ENCODE results near the gene NFAT5. TPM values are rescaled to one million over a fixed set of nuclear protein-coding genes. Genes with fewer than 3 reads are reported as not detected.

Gene NFAT5
- total and polyA plus RNA-seq, 8 donors = 3.7 to 23.6 (median 12.7) TPM

DNA sequence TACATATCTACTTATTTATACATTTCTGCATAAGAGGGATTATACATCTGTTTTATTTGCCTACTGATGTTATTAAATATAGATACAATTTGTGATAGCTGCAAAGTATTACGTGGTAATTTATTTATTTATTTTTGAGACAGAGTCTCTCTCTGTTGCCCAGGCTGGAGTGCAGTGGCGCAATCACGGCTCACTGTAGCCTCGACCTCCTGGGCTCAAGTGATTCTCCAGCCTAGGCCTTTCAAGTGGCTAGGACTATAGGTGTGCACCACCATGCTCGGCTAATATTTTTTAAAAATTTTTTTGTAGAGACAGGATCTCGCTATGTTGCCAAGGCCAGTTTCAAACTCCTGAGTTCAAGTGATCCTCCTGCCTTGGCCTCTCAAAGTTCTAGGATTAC is 35.5 kb downstream of the NFAT5 start:
- H3K27ac ChIP-seq = no peak overlapping the region
- 90 to 94% methylated on average over 6 of the region's 6 CpGs for WGBS, 2 donors
- ATAC-seq = no peak
- no peak overlapping the region for H3K4me3 ChIP-seq
- H3K27me3 ChIP-seq = no peaks in the 10 kb centered on the region
- no peak for FAIRE-seq
- no peaks in the 10 kb centered on the region for H3K9me3 ChIP-seq
- DNase-seq = no peak
- no peaks in the 10 kb centered on the region for H3K36me3 ChIP-seq
- H3K4me1 ChIP-seq = no peaks in the 10 kb centered on the region
- intact Hi-C loops (cut with DNase I) = no loop called here
- TF ChIP-seq, protein P1, sequence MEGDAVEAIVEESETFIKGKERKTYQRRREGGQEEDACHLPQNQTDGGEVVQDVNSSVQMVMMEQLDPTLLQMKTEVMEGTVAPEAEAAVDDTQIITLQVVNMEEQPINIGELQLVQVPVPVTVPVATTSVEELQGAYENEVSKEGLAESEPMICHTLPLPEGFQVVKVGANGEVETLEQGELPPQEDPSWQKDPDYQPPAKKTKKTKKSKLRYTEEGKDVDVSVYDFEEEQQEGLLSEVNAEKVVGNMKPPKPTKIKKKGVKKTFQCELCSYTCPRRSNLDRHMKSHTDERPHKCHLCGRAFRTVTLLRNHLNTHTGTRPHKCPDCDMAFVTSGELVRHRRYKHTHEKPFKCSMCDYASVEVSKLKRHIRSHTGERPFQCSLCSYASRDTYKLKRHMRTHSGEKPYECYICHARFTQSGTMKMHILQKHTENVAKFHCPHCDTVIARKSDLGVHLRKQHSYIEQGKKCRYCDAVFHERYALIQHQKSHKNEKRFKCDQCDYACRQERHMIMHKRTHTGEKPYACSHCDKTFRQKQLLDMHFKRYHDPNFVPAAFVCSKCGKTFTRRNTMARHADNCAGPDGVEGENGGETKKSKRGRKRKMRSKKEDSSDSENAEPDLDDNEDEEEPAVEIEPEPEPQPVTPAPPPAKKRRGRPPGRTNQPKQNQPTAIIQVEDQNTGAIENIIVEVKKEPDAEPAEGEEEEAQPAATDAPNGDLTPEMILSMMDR (IDR thresholded peaks at IDR 0.05) = no peak

DNA sequence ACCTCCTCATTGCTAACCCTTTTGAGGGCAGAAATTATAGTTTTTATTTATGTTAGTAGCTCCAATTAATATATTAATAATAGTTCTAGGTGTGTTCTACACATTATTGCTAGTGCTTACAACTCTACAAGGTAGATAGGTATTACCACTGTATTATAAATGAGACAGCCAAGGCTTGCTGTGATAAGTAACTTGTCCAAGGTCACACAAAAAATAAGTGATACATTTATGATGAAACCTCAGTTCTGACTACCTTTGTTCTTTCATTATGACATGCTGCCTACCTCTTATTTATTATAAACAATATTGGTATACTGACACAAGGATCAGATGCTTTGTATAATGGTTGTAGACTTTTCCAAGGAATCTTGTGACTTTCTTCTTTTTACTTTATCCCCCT is 41.2 kb downstream of the NFAT5 start:
- ATAC-seq = peak in 2 of 4 donors; percentile 40 to 48
- intact Hi-C loops (cut with DNase I) = no loop called here
- TF ChIP-seq, protein P1 (IDR thresholded peaks at IDR 0.05) = no peak
- no peaks in the 10 kb centered on the region for H3K36me3 ChIP-seq
- no peaks in the 10 kb centered on the region for H3K9me3 ChIP-seq
- H3K27ac ChIP-seq = no peak overlapping the region
- peaks cover 0 to 17% (median 8%) of the 10 kb centered on the region in 3 donors for H3K4me1 ChIP-seq
- no peak for FAIRE-seq
- H3K4me3 ChIP-seq = no peak overlapping the region
- no peak for DNase-seq
- H3K27me3 ChIP-seq = no peaks in the 10 kb centered on the region

DNA sequence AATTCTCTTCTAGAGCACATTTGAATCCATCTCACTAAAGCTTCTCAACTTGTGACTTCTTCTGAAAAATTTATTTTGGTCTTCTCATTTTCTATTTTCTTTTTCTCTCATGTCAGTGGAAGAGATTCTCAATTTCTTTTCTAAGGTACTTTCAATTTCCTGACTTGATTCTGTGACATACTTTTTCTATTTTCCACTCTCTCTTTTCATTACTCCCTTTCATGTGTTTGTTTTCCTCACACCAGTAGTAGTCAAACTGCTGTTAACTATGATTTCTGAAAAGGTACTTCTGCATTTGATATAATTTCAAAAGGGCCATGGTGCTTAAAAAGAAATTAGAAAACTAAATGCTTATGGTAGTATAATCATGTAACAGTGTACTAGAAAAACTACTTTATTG is 41.9 kb downstream of the NFAT5 start:
- no peak for FAIRE-seq
- Histone ChIP-seq H3K4me1 (peaks cover 0 to 19% (median 8%) of the 10 kb centered on the region in 3 donors), H3K4me3 (no peak overlapping the region), H3K36me3 (no peaks in the 10 kb centered on the region), H3K9me3 (no peaks in the 10 kb centered on the region), H3K27ac (no peak overlapping the region), H3K27me3 (no peaks in the 10 kb centered on the region)
- DNase-seq = no peak
- intact Hi-C loops (cut with DNase I) = no loop called here
- no peak for ATAC-seq
- TF ChIP-seq, protein P1 (IDR thresholded peaks at IDR 0.05) = no peak

DNA sequence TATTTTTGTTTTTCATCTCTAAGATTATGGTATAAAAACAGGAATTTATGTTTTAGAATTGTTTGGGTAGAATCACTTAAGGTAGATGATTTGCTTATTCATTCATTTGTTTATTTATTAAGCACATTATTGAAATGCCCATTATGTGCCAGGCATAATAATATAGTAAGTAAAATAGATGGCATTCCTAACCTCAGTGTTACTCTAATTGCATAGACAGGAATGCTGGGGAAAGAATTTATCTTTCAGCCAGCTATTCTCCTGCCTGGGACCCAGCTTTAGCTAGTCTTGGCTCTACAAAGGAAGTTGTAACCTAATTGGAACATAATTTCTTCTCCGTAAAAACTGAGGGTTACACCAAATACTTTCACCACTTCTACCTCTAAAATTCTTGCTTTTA is 44.6 kb downstream of the NFAT5 start:
- ATAC-seq (peak in 1 of 4 donors; percentile 37), FAIRE-seq (no peak), DNase-seq (no peak)
- Histone ChIP-seq H3K36me3 (no peaks in the 10 kb centered on the region), H3K9me3 (no peaks in the 10 kb centered on the region), H3K27me3 (no peaks in the 10 kb centered on the region), H3K4me1 (peaks cover 0 to 34% (median 18%) of the 10 kb centered on the region in 3 donors), H3K27ac (no peak overlapping the region), H3K4me3 (no peak overlapping the region)
- intact Hi-C loops (cut with DNase I) = no loop called here
- WGBS, 2 donors = 58 to 69% methylated on average over 1 of the region's 1 CpG
- TF ChIP-seq, protein P1 (IDR thresholded peaks at IDR 0.05) = no peak

DNA sequence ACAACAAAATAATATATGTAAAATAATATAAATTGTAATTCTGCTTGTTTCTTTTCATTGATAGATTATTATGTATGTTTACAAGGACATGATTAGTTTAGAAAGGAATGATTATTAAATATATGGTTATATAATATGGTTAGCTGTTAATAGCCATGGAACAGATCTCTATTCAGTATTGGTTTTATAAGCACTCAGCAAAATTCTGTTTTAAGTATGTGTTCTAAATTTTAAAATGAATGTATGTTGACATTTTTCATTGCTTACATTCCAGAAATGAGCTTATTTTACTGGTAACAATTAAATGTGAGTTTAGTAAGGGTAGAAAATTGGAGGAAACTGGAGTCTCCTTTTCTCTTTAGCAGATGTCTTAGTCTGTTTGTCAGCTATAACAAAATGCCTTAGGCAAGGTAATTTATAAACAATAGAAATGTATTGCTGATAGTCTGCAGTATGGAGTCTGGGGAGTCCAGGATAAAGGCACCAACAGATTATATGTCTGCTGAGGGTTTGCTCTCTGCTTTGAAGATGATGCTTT is 45.4 kb downstream of the NFAT5 start:
- ATAC-seq (no peak), DNase-seq (no peak), FAIRE-seq (no peak)
- no peaks in the 10 kb centered on the region for H3K27me3 ChIP-seq
- H3K27ac ChIP-seq = no peak overlapping the region
- H3K36me3 ChIP-seq = no peaks in the 10 kb centered on the region
- peaks cover 0 to 34% (median 18%) of the 10 kb centered on the region in 3 donors for H3K4me1 ChIP-seq
- H3K9me3 ChIP-seq = no peaks in the 10 kb centered on the region
- TF ChIP-seq, protein P1 (IDR thresholded peaks at IDR 0.05) = no peak
- no peak overlapping the region for H3K4me3 ChIP-seq
- intact Hi-C loops (cut with DNase I) = no loop called here

Measured in pancreas (tissue), 10 donors.